Thyroid gland (tissue), 4 donors: Measurements from ENCODE around the gene NRP2.

Source experiments
- CTCF ChIP-seq, 6 experiments: fragments of 200-600 bp in 3 of 6; fragments of 450-650 bp in 3 of 6; sonication (generic) in 3 of 6; IDR thresholded peaks; one replicate each; pipeline ENCODE4 v1.5.1; 2016 to 2019; ENCODE audit warnings: antibody characterized with exemption in 6 of 6, mild to moderate bottlenecking in 2 of 6, inconsistent platforms in 1 of 6, moderate library complexity in 1 of 6
- POLR2A ChIP-seq, 2 donors: fragments of 450-650 bp; IDR thresholded peaks; one replicate each; pipeline ENCODE4 v1.6.1; 2017; ENCODE audit warnings: antibody characterized with exemption in 2 of 2, mild to moderate bottlenecking in 2 of 2, moderate library complexity in 1 of 2

GRCh38 chr2:205720451-205720902, 38.2 kb downstream of the NRP2 start:
- TF ChIP-seq POLR2A (IDR thresholded peaks at IDR 0.05), result no peak
- no peak for TF ChIP-seq CTCF (IDR thresholded peaks at IDR 0.05)
